Loucy (cell line): ENCODE measurements around the gene PRKCQ.

Experiments
- H2AFZ ChIP-seq: fragments of 200-600 bp; sonication (generic); 2 replicates; pipeline ENCODE4 v1.6.0; 2016; ENCODE audit warnings: antibody characterized with exemption, mild to moderate bottlenecking, low read length, moderate library complexity
- H3F3A ChIP-seq: fragments of 200-600 bp; 2 replicates; pipeline ENCODE4 v1.6.0; 2016; ENCODE audit warnings: antibody characterized with exemption, low read depth, mild to moderate bottlenecking
- H3K27me3 ChIP-seq: fragments of 200-600 bp; sonication (generic); 2 replicates; pipeline ENCODE4 v1.6.1; 2014; ENCODE audit warnings: low read length, mild to moderate bottlenecking; ENCODE audit not compliant: insufficient read depth, poor library complexity, severe bottlenecking
- H3K36me3 ChIP-seq: fragments of 200-600 bp; sonication (generic); 2 replicates; pipeline ENCODE4 v1.6.1; 2016; ENCODE audit warnings: low read length; ENCODE audit not compliant: insufficient read depth
- H3K4me1 ChIP-seq: fragments of 200-600 bp; sonication (generic); 2 replicates; pipeline ENCODE4 v1.5.1; 2014; ENCODE audit warnings: low read length, mild to moderate bottlenecking; ENCODE audit not compliant: insufficient read depth, poor library complexity, severe bottlenecking
- H3K4me2 ChIP-seq: fragments of 200-600 bp; sonication (generic); 2 replicates; pipeline ENCODE4 v1.6.0; 2014; ENCODE audit warnings: antibody characterized with exemption, low read length, low read depth, mild to moderate bottlenecking; ENCODE audit not compliant: poor library complexity, severe bottlenecking
- H3K4me3 ChIP-seq: fragments of 200-600 bp; sonication (generic); 2 replicates; pipeline ENCODE4 v1.5.1; 2014; ENCODE audit warnings: low read length, mild to moderate bottlenecking, mixed read lengths; ENCODE audit not compliant: poor library complexity, severe bottlenecking
- H3K79me2 ChIP-seq: fragments of 200-600 bp; sonication (generic); 2 replicates; pipeline ENCODE4 v1.6.1; 2014; ENCODE audit warnings: low read length; ENCODE audit not compliant: insufficient read depth
- H3K9ac ChIP-seq: fragments of 200-600 bp; sonication (generic); 2 replicates; pipeline ENCODE4 v1.6.0; 2014; ENCODE audit warnings: mild to moderate bottlenecking, low read depth, low read length, moderate library complexity; ENCODE audit not compliant: poor library complexity, severe bottlenecking
- H3K9me2 ChIP-seq: fragments of 200-600 bp; sonication (generic); replicated peaks from 2 replicates; pipeline ENCODE4 v1.6.1; 2016; ENCODE audit warnings: low read depth, low read length, mixed read lengths
- H3K9me3 ChIP-seq: fragments of 200-600 bp; sonication (generic); 2 replicates; pipeline ENCODE4 v1.6.1; 2014; ENCODE audit warnings: mild to moderate bottlenecking, antibody characterized with exemption, low read length, low read depth; ENCODE audit not compliant: insufficient read depth
- H4K20me1 ChIP-seq: fragments of 200-600 bp; sonication (generic); 2 replicates; pipeline ENCODE4 v1.6.0; 2014; ENCODE audit warnings: antibody characterized with exemption, low read length, mild to moderate bottlenecking; ENCODE audit not compliant: insufficient read depth, poor library complexity, severe bottlenecking
- CTCF ChIP-seq: fragments of 200-600 bp; sonication (generic); conservative IDR thresholded peaks from 2 replicates; pipeline ENCODE4 v1.5.1; 2014; ENCODE audit warnings: mild to moderate bottlenecking, antibody characterized with exemption, low read length
- EZH2phosphoT487 ChIP-seq: fragments of 200-600 bp; IDR thresholded peaks from 2 replicates; pipeline ENCODE4 v1.6.1; 2018; ENCODE audit warnings: antibody characterized with exemption, mild to moderate bottlenecking, moderate library complexity, borderline replicate concordance

PRKCQ gene

GRCh38 chr10:6426317-6426716 lies 153.8 kb downstream of the PRKCQ start:
- Histone ChIP-seq H3K9me3 (no peaks in the 10 kb centered on the region), H3F3A (no peaks in the 10 kb centered on the region), H3K4me1 (no peaks in the 10 kb centered on the region), H3K27me3 (no peaks in the 10 kb centered on the region), H4K20me1 (no peaks in the 10 kb centered on the region), H3K9ac (no peak overlapping the region), H3K4me2 (no peak overlapping the region), H3K36me3 (peaks cover 49% of the 10 kb centered on the region; the same call in 1 of the 2 replicates), H2AFZ (no peak overlapping the region), H3K9me2 (no peaks in the 10 kb centered on the region), H3K4me3 (no peak overlapping the region), H3K79me2 (no peaks in the 10 kb centered on the region)
- TF ChIP-seq EZH2phosphoT487 (no peak), CTCF (no peak)

GRCh38 chr10:6423413-6424170 lies 156.5 kb downstream of the PRKCQ start:
- Histone ChIP-seq H3K79me2 (no peaks in the 10 kb centered on the region), H3K9me3 (no peaks in the 10 kb centered on the region), H4K20me1 (no peaks in the 10 kb centered on the region), H3K27me3 (no peaks in the 10 kb centered on the region), H3K4me1 (no peaks in the 10 kb centered on the region), H3F3A (no peaks in the 10 kb centered on the region), H2AFZ (no peak overlapping the region), H3K9ac (no peak overlapping the region), H3K9me2 (no peaks in the 10 kb centered on the region), H3K4me3 (no peak overlapping the region), H3K36me3 (peaks cover 27% of the 10 kb centered on the region; the same call in 1 of the 2 replicates), H3K4me2 (no peak overlapping the region)
- TF ChIP-seq CTCF (no peak), EZH2phosphoT487 (no peak)

- Histone ChIP-seq H3K4me1 (no peaks in the 10 kb centered on the region), H3K36me3 (peaks cover 21% of the 10 kb centered on the region; the same call in 1 of the 2 replicates), H3K9ac (no peak overlapping the region), H3K79me2 (no peaks in the 10 kb centered on the region), H3F3A (no peaks in the 10 kb centered on the region), H2AFZ (no peak overlapping the region), H3K4me3 (no peak overlapping the region), H3K9me3 (no peaks in the 10 kb centered on the region), H3K27me3 (no peaks in the 10 kb centered on the region), H4K20me1 (no peaks in the 10 kb centered on the region), H3K4me2 (no peak overlapping the region), H3K9me2 (no peaks in the 10 kb centered on the region)
- TF ChIP-seq EZH2phosphoT487 (no peak), CTCF (no peak)
Measured at GRCh38 chr10:6423004-6423403, 157.1 kb downstream of the PRKCQ start.
